Heart left ventricle (tissue), 16 donors: ENCODE measurements around the gene PTGDS. TPM values are rescaled to one million over a fixed set of nuclear protein-coding genes. Genes with fewer than 3 reads are reported as not detected.

ENCODE experiments used
- ATAC-seq, 4 donors: fragments of 200-7000 bp; cut with Tn5 transposase; one replicate each; pipeline ENCODE4 v1.9.1; 2020 to 2022; ENCODE audit warnings: moderate library complexity in 4 of 4, mild to moderate bottlenecking in 3 of 4, moderate number of reproducible peaks in 1 of 4
- DNase-seq, 5 donors: peaks; one replicate each; pipeline ENCODE4 v3.0.0-alpha.2; 2020
- H3K27ac ChIP-seq, 12 donors: fragments of 200-600 bp; sonication (generic) in 4 of 12; one replicate each; pipeline versions ENCODE4 v1.5.0 to v1.8.0; 2016 to 2022; ENCODE audit warnings: mild to moderate bottlenecking in 2 of 12
- H3K27me3 ChIP-seq, 9 donors: fragments of 200-600 bp; sonication (generic) in 2 of 9; one replicate each; pipeline versions ENCODE4 v1.5.1 to v1.8.0; 2016 to 2022; ENCODE audit warnings: mild to moderate bottlenecking in 3 of 9
- H3K36me3 ChIP-seq, 9 donors: fragments of 200-600 bp; sonication (generic) in 2 of 9; one replicate each; pipeline versions ENCODE4 v1.5.0 to v1.8.0; 2018 to 2022; ENCODE audit warnings: mild to moderate bottlenecking in 2 of 9
- H3K4me1 ChIP-seq, 12 donors: fragments of 200-600 bp; sonication (generic) in 4 of 12; one replicate each; pipeline versions ENCODE4 v1.5.0 to v1.8.0; 2016 to 2022; ENCODE audit warnings: mild to moderate bottlenecking in 3 of 12
- H3K4me3 ChIP-seq, 12 donors: fragments of 200-600 bp; sonication (generic) in 4 of 12; one replicate each; pipeline versions ENCODE4 v1.5.0 to v1.8.0; 2017 to 2022; ENCODE audit warnings: mild to moderate bottlenecking in 9 of 12, moderate library complexity in 4 of 12
- H3K9me3 ChIP-seq, 12 donors: fragments of 200-600 bp; sonication (generic) in 4 of 12; one replicate each; pipeline versions ENCODE4 v1.5.0 to v1.8.0; 2016 to 2022; ENCODE audit warnings: mild to moderate bottlenecking in 1 of 12
- POLR2A ChIP-seq, 2 donors: fragments of 450-650 bp; IDR thresholded peaks; one replicate each; pipeline ENCODE4 v1.6.1; 2017; ENCODE audit warnings: antibody characterized with exemption in 2 of 2, mild to moderate bottlenecking in 2 of 2, moderate library complexity in 2 of 2
- WGBS, 4 donors: extraction: QIAGEN DNeasy Blood & Tissue Kit in 2 of 4; methylation state at CpG; one replicate each; pipeline versions ENCODE4 v1.1.5 to v1.1.7; 2013 to 2018; 5-methylcytosine and 5-hydroxymethylcytosine counted together
- intact Hi-C, 10 donors: fragments of 100-400 bp; cut with DNase I; formaldehyde crosslinking; loops; one replicate each; pipeline versions ENCODE4 v1.11.1 to v1.14.2; 2022
- polyA plus RNA-seq, 2 donors: library from polyadenylated mRNA; stranded (reverse); fragments of 200-250 nt; gene quantifications; one replicate each; pipeline ENCODE4 v1.2.3, GENCODE V29; 2013
- total RNA-seq, 9 donors: library from RNA; depleted of rRNA in 2 of 9; stranded (reverse); fragments of >200 nt in 2 of 9; fragmentation: NEBNext Ultra II Directional in 3 of 9; extraction: Animal tissue kit (Norgen Biotek cat#: 25700) in 3 of 9; gene quantifications; one replicate each; pipeline versions ENCODE4 v1.1.0 to v1.2.4, GENCODE V29; 2016 to 2023
- TF ChIP-seq, protein P1 (sequence below), 12 donors: fragments of 200-600 bp; sonication (generic) in 4 of 12; IDR thresholded peaks; one replicate each; pipeline versions ENCODE4 v1.5.0 to v1.8.0; 2018 to 2022; ENCODE audit warnings: antibody characterized with exemption in 12 of 12, mild to moderate bottlenecking in 5 of 12
- donor health status: ischemic (EF 13 %, LVEDD 7.1; RV severe dilation, severe dysfunction).
- donor health status: healthy with polysubstance abuse.
- donor health status: DM: no; HTN: yes; CAD: no.
- donor health status: DM: no; HTN: no; CAD: no.
- donor health status: ischemic (EF 25% LVEDD 6.9; RV normal size, moderate dysfunction).
- donor health status: ischemic (EF 25% LVEDD 5.7; RV mildly dilated, moderate dysfunction).
- donor health status: healthy.
- donor health status: DM: yes; HTN: yes; CAD: no.
- donor health status: ischemic (EF 35%, LVEDD 5.7; RV mildly dilated, moderate dysfunction).
- donor health status: nonischemic (EF 11% LVEDD 7.7; RV severe dilation, severe dysfunction).
- donor health status: DM: yes; HTN: yes; CAD: no.
- donor health status: PGD.
- donor health status: ischemic (EF 29% LVEDD 5.4; RV normal size, mild dysfunction).
- donor health status: nonischemic (EF 23%, LVEDD 6.1; RV moderate dilation, normal function).

Gene PTGDS
- total and polyA plus RNA-seq, 11 donors: 1,152 to 5,295 (median 3,109) TPM

DNA sequence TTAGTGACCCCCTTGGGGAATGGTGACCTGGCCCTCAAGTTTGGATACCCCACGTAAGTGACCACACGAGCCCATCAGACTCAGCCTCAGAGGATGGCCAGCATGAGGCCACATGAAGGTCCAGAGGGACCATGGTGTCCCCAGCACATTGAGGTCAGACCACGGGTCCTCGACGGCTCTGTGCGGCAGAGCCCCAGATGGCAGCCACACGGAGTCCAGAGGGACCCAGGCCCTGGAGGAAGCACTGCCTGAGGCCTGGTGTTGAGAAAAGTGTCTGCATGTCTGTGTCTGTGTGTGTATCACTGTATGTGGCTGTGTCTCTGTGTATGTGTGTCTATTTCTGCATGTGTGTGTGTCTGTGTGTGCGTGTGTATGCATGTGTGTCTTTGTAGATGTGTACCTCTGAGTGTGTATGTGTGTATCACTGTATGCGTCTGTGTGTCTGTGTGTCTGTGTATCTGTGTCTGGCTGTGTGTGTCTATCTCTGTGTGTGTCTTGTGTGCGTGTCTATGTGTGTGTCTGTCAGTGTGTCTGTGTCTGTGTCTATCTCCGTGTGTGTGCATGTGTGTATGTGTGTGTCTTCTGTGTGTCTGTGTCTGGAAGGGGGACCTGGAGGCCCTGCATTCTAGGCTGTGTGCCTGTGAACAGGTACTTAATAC lies 6.5 kb downstream of the PTGDS start:
- intact Hi-C loops: loop anchor here in 2 of 10 donors (5.0 kb wide), 2 partner anchors 36 to 191 kb away; partner anchors contain the start of genes C8G (in 1 of the 2) and TMEM141 (in 1 of the 2)
- WGBS, 4 donors: 75 to 89% (median 80%) methylated on average over 7 to 11 of the region's 11 CpGs
- ATAC-seq: peak in 1 of 4 donors; percentile 0
- Histone ChIP-seq H3K4me1 (peaks cover 0 to 69% (median 34%) of the 10 kb centered on the region in 12 donors), H3K4me3 (no peak overlapping the region), H3K27ac (peak overlapping the region in 7 of 12 donors; percentile 14 to 98 (median 86)), H3K36me3 (no peaks in the 10 kb centered on the region), H3K27me3 (peaks cover 0 to 30% (median 6%) of the 10 kb centered on the region in 9 donors), H3K9me3 (no peaks in the 10 kb centered on the region)
- DNase-seq: peak in 1 of 5 donors; percentile 32
- TF ChIP-seq, protein P1, sequence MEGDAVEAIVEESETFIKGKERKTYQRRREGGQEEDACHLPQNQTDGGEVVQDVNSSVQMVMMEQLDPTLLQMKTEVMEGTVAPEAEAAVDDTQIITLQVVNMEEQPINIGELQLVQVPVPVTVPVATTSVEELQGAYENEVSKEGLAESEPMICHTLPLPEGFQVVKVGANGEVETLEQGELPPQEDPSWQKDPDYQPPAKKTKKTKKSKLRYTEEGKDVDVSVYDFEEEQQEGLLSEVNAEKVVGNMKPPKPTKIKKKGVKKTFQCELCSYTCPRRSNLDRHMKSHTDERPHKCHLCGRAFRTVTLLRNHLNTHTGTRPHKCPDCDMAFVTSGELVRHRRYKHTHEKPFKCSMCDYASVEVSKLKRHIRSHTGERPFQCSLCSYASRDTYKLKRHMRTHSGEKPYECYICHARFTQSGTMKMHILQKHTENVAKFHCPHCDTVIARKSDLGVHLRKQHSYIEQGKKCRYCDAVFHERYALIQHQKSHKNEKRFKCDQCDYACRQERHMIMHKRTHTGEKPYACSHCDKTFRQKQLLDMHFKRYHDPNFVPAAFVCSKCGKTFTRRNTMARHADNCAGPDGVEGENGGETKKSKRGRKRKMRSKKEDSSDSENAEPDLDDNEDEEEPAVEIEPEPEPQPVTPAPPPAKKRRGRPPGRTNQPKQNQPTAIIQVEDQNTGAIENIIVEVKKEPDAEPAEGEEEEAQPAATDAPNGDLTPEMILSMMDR (IDR thresholded peaks at IDR 0.05): no peak
- no peak for TF ChIP-seq POLR2A (IDR thresholded peaks at IDR 0.05)

GRCh38 chr9:136984464-136985026 lies 7.2 kb downstream of the PTGDS start:
- Histone ChIP-seq H3K36me3 (no peaks in the 10 kb centered on the region), H3K27ac (peak overlapping the region in 2 of 12 donors; percentile 43 to 86), H3K27me3 (peaks cover 0 to 30% (median 6%) of the 10 kb centered on the region in 9 donors), H3K9me3 (no peaks in the 10 kb centered on the region), H3K4me3 (peak overlapping the region in 1 of 12 donors; percentile 12), H3K4me1 (peaks cover 0 to 61% (median 30%) of the 10 kb centered on the region in 12 donors)
- DNase-seq (peak in 1 of 5 donors; percentile 25), ATAC-seq (no peak)
- 53 to 66% (median 63%) methylated on average over 20 to 29 of the region's 29 CpGs for WGBS, 4 donors
- intact Hi-C loops: loop anchor here in 2 of 10 donors (5.0 kb wide), 2 partner anchors 37 to 192 kb away; partner anchors contain the start of genes C8G (in 1 of the 2) and TMEM141 (in 1 of the 2)
- TF ChIP-seq, protein P1 (IDR thresholded peaks at IDR 0.05): no peak
- no peak for TF ChIP-seq POLR2A (IDR thresholded peaks at IDR 0.05)

GRCh38 chr9:136985027-136985602 lies 7.8 kb downstream of the PTGDS start:
- TF ChIP-seq POLR2A (IDR thresholded peaks at IDR 0.05): no peak
- TF ChIP-seq, protein P1 (IDR thresholded peaks at IDR 0.05): no peak
- H3K9me3 ChIP-seq: no peaks in the 10 kb centered on the region
- DNase-seq: peak in 1 of 5 donors; percentile 36
- peak overlapping the region in 4 of 12 donors; percentile 12 to 23 (median 16) for H3K4me3 ChIP-seq
- 15 to 33% (median 28%) methylated on average over 18 to 48 of the region's 48 CpGs for WGBS, 4 donors
- ATAC-seq: peak in 1 of 4 donors; percentile 6
- intact Hi-C loops: no loop called here
- no peaks in the 10 kb centered on the region for H3K36me3 ChIP-seq
- peaks cover 0 to 56% (median 26%) of the 10 kb centered on the region in 12 donors for H3K4me1 ChIP-seq
- H3K27ac ChIP-seq: no peak overlapping the region
- peaks cover 0 to 30% (median 6%) of the 10 kb centered on the region in 9 donors for H3K27me3 ChIP-seq

GRCh38 chr9:136985853-136986252 lies 8.5 kb downstream of the PTGDS start:
- DNase-seq: peak in 1 of 5 donors; percentile 25

More at GRCh38 chr9:136985853-136986252, 8.5 kb downstream of the PTGDS start:
- H3K4me1 ChIP-seq: peaks cover 0 to 48% (median 20%) of the 10 kb centered on the region in 12 donors
- TF ChIP-seq POLR2A (IDR thresholded peaks at IDR 0.05): no peak
- TF ChIP-seq, protein P1 (IDR thresholded peaks at IDR 0.05): no peak
- H3K9me3 ChIP-seq: peaks cover 0 to 6% (median 0%) of the 10 kb centered on the region in 12 donors
- no peak overlapping the region for H3K27ac ChIP-seq
- intact Hi-C loops: no loop called here
- peak overlapping the region in 3 of 12 donors; percentile 12 to 23 (median 19) for H3K4me3 ChIP-seq
- peaks cover 0 to 30% (median 6%) of the 10 kb centered on the region in 9 donors for H3K27me3 ChIP-seq
- H3K36me3 ChIP-seq: no peaks in the 10 kb centered on the region
- ATAC-seq: no peak
- WGBS, 4 donors: 28 to 59% (median 47%) methylated on average over 4 to 33 of the region's 33 CpGs
